HG02763 (cell line): ENCODE results near the gene NDUFAF2.
"Not testable (repeated sequence)": the region's sequence is repeated elsewhere in the genome, so short reads cannot be mapped to it uniquely, and the experiment has no call there.

Experiments
- ATAC-seq: cut with Tn5 transposase; IDR thresholded peaks from one replicate; pipeline ENCODE4 v1.9.1; 2021; ENCODE audit warnings: mild to moderate bottlenecking, moderate library complexity; ENCODE audit not compliant: unreplicated experiment

Gene NDUFAF2

DNA sequence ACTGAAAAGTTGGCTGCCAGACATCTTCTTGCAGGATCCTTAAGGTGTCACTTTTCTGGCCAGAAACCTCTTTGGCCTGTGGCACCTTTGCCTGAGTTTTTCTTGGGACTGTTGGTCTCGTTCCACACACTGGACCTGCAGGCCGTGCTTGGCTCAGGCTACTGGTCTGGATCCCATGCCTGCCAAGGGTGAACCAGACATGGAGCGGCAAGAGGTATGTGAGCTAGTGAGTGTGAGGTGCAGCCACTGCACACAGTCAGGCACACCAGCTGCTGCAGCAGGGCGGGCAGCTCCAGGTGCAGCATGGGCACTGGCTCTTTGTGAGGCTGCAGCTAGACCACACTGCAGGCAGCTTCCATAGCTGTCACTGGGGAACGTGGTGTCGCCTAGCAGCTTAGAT is 47.9 kb downstream of the NDUFAF2 start:
- ATAC-seq: no peak

DNA sequence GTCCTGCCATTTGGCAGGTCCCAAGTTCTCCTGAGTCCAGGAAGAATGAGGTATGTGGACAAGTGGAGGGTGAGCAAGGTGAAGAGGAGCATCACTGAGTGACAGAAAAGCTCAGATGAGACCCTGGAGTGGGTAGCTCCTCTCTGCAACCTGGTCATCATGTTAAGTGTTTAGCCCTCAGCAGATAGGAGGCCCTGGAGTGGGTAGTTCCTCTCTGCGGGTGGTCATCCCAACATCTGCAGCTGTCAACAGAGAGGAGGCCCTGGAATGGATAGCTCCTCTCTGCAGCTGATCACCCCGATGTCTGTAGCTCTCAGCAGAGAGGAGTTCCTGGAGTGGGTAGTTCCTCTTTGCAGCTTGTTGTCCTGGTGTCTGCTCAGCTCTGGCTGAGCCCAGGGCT is 48.4 kb downstream of the NDUFAF2 start:
- ATAC-seq: no peak

DNA sequence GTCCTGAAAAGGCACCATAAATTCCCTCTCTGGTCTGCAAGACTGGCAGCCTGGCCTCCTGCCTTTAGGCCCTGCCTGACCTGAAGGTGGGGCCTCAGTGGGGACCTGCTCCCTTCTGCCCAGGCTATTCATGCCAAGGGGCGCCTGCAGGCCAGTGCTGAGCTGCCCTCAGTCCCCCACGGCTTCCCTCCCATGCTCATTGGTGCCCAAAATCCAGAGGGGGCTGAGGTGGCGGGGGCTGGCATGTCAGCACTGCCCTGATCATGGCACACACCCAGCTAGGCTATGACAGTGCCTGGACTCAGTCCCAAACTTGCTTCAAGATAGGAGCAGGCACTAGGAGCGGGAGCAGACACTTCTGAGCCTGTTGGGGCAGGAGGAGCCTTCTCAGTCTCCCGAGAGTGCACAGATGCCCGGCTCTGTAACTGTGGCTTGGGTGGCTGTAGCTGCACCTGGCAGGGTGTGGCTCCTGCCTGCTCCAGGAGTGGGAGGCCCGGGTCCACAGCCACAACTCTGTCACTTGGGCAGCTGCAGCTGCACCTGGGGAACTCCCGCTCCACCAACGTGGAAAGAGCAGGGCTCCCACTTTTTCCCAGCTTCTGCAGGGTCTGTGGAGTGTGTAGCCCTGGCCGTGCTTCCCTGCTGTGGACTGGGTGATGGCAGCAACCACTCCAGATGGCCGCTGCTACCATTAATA is 49.0 kb downstream of the NDUFAF2 start:
- no peak for ATAC-seq

DNA sequence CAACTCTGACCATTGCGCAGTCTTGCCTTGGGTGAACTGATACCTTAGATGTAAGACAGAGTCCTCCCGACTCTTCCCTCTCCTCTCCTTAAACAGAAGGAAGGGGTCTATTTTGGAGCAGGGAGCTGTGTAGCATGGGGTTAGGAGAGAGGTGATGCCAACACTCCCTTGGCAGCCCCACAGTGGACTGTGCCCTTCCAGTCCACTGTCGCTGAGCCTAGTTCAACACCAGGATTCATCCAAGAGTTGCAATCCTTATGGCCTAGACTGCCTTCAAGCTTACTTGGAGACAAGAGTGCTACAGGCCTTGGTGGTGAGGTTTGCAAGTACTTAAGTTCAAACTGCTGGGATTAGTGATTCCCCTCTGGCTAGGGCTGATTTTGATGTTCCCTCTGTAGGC is 51.4 kb downstream of the NDUFAF2 start:
- no peak for ATAC-seq

DNA sequence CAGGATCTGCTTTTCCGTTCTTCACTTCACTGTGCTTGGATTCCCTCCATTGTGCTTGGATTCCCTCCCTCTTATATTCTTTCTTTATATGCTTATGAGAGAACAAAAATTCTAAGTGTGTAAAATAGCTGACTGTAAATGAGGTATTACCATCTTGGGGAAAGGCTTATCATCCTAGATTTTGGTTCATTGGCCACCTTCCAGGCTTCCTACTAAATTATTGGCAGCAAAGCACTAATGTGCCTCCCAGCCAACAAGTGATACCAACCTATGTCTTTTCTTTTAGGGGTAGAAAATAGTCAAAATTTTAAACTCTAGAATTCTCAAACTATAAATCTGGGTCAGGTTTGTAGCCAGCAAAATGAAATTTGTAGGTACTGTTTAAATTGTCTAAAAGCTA is 52.7 kb downstream of the NDUFAF2 start:
- no peak for ATAC-seq

DNA sequence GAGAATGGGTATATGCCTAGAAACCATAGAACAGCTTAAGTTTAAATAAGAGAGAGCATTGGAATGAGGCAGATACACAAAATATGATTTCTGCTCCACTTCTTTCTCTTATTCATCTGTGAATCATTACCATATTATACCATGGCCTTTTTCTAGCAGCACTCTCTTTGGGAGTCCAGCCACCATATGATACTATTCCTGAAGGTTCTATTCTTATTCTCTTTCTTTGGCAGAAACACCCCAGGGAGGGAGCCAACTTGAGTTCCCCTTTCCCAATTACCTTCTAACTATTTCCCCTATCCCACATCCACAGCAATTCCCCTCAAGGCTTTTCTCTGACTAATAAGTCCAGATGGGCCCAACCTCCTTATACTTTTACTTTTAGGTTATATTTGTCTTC is 55.9 kb downstream of the NDUFAF2 start:
- no peak for ATAC-seq

DNA sequence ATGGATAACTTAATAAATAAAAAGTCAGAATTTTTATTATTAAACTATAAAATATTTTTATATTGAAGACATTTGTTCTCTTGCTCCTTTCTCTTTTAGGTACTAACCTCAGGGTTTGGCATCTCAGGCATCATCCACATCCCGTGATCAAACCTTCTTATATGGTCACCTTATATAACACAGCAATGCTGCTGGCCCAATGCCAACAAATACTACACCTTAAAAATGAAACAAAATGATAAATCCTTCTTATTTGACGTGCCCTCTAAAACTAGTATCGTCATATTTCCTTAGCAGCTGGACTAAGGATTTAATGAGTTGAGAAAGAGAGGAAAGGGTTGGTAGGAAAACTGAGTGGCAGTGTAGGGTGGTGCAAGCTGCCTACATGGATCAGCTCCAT is 56.6 kb downstream of the NDUFAF2 start:
- no peak for ATAC-seq

DNA sequence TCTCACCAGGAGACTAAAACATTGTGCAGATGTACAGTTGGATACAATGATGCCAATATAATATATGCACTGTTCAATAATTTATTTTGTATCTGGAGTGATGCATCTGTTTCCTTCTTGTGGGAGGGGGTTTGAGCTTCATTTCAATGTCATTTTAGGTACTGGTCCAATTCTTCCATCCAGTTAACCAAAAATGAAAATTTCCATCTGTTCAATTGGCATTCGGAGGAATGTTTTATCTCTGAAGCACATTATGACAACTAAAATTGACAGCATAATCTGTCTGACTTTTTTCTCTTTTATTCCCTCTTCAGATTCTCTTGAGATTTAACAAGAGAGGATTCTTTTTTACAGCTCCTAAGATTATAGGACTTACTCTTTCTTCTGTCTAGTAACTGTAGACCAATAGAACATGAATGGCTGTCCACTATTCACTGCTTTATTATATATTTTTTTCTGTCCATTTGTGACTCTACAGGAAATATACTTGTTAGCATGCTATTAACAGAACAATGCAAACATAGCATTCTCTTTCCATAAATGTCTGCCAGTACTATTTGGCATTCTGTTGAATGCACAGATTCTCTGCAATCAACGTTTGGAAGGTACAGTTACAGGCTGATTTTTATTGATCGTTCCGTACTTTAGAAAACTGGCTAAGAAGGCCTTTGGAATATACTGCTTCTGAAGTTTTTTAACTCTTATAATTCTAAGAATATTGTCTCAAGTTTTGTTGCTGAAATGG is 57.8 kb downstream of the NDUFAF2 start:
- no peak for ATAC-seq

DNA sequence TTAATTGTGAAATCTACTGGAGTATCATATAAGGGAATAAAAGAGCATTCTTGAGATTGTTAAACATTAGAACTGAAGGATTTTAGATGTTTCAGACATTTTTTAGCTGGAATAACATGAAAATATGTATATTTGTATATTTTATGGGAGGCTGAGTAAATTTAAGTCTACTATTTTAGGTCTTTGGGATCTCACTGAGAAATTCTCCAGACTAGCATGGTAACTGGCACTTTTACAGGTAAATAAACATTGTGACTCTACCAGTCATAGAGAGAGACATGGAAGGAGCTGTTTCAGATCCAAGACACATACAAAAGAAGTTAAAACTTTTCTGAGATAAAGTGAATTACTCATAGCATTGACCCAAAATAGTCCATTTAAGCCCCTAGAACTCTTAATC is 59.4 kb downstream of the NDUFAF2 start:
- no peak for ATAC-seq

DNA sequence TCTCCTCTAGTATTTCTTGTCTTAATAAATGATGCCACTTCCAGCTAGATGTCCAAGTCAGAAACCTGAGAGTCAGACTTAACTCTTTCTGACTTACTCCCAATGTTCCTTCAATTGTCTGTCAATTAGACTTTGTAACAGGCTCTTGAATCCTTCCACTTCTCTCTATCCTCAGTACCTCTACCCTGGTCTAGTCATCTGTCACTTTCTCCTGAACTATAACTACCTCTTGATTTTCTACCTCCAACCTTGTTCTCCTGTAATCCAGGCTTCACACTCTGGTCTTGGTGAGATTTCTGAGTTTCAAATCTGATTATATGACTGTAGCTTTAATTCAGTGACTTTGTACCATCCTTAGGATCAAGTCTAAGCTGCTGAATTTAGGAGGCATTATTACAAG is 64.9 kb downstream of the NDUFAF2 start:
- no peak for ATAC-seq

DNA sequence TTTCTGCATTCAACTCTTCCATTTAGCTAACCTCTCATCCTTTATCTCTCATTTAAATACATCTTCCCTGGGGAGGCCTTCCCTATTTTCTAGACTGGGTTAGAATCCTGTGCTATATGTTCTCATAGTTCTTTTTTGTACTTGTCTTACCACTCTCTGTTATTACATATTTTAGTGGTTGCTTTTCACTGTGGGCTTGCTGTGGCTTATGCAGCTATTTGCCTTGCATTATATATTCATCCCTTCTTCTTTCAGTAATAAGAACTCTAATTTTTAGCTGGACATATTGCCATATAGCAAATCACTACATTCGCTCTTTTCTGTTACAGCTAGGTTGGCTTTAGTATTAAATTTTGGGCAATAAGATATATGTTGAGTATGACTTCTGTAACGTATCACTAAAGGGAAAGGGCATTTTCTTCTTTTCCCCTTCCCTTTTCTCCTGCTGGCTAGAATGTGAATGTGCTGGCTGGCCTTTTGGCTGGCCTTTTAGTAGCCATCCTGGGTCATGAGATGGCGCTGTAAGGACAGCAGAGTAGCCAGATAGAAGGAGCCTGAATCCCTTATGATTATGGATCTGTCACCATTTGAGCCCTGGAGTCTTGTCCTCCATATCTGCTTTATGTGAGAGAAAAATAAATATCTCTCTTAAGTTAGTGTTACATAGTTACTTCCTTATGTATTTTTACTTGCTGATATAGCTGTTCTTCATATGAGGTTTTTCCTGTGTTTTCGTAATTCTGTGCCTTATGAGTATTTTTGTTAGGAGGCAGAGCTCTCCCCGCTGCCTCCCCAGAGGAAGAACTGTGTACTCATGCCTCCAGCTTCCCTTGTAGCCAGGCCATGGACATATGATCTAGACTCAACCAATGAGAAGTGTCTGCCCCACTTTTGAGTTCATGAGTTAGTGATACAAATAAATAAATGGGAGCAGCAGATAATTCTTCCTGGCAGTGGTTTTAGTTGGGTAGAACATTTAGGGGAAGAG is 65.8 kb downstream of the NDUFAF2 start:
- no peak for ATAC-seq

DNA sequence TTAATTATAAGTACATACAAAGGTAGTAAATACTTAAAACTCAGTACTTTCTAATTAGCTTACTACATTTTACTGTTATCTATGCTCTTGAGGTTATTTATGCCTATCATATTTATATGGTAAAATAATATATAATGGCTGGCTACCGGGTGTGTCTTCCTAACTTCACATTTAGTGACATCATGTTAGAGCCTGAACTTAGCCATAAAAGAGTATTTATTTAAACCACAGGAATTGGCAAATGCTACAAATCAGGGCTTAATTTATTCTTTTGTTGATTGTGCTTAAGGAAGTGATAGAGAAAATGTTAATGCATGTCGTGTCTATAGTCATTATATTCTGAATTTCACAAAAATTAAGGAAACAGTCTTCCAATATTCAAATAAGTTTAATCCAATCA is 73.1 kb downstream of the NDUFAF2 start:
- ATAC-seq: no peak

DNA sequence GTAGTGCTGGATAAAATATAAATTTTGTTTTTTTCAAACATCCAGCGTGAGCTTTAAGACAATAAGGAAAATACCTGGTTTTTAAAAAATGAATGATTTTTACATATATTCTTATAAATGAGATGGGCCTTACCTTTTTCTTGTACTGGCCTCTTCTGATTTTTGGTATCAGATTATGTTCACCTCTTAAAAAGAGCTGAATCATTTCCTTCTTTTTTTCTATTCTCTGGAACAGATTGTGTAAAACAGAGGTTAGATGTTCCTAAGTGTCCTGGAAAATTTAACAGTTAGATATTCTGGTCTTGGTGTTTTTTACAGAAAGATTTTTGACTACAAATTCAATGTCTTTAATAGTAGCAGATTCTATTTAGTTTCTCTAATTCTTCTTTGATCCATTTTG is 74.6 kb downstream of the NDUFAF2 start:
- ATAC-seq: no peak

DNA sequence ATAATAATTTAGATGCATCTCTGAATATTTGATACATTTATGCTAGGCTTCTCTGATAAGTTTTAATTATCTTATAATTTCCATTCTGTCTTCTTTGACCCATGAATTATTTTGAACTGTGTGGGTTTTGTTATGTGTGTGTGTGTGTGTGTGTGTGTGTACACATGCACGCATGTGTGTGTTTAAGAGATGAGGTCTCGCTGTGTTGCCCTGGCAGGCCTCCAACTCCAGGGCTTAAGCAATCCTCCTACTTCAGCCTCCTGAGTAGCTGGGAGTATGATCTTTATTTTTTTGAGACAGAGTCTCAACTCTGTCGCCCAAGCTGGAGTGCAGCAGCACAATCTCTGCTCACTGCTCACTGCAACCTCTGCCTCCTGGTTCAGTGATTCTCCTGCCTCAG is 75.4 kb downstream of the NDUFAF2 start:
- no peak for ATAC-seq

DNA sequence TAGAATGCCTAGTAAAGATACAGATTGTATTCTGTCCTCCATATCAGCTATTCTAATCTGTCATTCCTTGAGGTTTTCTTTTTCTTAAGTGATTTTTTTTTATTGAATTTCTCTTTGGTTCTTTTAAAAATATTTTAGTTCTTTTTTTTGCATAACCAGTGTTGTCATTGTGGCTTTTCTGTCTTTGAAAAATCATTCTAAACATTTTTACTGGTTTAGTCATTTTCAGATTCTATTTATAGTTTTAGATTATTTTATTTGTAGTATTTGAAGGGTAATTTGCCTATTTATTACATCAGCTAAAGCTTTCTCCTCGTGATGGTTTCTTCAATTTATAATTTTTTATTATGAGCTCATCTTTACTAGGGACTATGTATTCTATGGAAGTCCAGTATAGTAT is 78.1 kb downstream of the NDUFAF2 start:
- ATAC-seq: no peak

DNA sequence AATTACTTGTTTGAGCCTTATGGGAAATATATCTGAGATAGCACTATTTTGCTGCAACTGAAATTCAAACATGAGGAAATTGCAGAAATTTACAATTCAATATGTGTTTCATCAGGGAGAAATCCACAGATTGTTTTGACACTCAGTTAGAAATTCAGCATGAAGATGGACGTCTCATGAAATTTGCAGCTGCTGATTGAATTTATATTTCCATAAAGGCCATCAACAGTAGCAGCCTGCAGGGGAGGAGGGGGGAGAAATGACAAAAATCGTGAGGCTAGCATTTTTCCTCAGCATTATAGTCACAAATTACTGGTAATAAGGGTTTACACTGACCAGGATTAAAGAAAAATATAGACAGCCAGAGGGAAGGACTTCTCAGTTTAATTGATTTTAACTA is 81.0 kb downstream of the NDUFAF2 start:
- no peak for ATAC-seq

DNA sequence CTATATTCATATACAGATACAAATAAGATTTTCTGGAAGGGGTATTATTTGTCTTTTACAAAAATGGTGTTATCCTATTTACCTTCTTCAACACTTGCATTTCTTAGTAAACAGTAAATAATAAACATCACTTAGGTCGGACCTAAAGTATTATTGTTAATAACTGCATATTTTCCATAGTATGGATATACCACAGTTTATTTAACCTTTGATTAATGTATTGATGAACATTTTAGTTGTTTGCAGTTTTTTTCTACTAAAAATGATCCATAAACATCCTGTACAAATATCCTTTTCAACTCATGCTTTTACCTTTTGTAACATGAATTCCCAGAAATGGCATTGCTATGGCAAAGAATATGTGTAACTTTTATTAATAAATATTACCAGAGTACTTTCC is 83.4 kb downstream of the NDUFAF2 start:
- no peak for ATAC-seq

DNA sequence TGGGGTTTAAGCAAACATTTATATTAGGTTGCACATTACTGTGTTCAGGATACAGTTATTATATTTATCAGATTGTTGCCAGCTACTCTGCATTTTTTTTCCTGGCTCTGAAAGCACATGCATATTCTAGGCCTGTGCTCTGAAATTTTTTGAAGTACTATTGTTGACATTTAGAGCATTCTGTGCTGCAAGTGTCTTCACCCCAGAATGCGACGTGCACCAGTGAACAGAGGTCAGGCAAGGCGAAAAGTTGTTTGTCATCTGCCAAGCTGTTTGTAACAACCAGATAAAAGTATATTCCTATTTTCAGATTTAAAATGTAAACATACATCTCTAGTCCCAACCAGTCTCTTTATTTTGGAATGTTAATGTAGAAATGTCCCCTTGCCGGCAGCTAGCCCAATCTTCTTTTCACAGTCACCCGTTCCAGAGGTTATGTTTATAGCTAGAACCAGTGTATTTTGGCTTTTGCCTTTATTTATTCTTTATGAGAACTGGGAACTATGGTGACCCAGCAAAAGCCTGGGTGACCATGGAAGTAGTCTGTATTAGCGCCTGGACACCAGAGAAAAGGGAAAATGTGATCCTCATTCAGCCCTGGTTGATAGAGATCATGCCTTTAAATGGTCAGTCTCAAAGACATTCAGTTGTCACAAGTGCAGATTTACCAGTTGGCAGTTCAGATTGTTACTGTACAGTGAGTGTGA is 84.6 kb downstream of the NDUFAF2 start:
- no peak for ATAC-seq

DNA sequence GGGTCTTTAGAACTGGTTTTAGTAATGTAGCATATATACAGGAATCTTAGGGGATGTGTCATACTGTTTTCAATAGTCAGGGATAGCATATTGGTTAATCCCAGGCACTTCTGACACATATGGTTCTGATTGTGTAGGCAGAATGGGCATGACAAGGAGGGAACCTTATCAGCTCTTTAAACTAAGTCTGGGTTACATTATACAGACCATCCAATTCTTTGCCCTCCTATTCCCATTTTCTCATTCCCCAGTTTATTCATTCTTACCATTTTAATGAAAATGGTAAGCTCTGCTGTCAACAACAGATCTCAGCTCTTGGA is 85.1 kb downstream of the NDUFAF2 start:
- ATAC-seq: no peak

DNA sequence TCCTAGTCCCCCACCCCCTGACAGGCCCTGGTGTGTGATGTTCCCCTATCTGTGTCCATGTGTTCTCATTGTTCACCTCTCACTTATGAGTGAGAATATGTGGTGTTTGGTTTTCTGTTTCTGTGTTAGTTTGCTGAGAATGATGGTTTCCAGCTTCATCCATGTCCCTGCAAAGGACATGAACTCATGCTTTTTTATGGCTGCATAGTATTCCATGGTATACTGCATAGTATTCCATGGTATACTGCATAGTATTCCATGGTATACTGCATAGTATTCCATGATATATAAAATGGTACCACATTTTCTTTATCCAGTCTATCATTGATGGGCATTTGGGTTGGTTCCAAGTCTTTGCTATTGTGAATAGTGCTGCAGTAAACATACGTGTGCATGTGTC is 86.3 kb downstream of the NDUFAF2 start:
- ATAC-seq: not testable (repeated sequence)

DNA sequence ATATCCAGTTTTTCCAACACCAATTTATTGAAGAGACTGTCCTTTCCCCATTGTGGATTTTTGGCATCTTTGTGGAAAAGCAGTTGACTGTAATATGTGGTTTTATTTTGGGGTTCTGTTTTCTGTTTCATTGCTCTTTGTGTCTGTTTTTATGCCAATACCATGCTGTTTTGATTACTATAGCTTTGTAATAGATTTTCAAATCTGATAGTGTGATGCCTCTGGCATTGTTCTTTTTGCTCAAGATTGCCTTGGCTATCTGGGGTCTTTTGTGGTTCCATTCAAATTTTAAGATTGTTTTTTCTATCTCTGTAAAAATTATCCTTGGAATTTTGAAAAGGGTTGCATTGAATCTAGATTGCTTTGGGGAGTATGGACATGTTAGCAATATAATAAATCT is 99.5 kb downstream of the NDUFAF2 start:
- ATAC-seq: no peak
